Measurements from ENCODE around the gene CEACAM5.

- TF ChIP-seq POLR2AphosphoS5 (IDR thresholded peaks at IDR 0.05) (no peak), POLR2A (IDR thresholded peaks at IDR 0.05; ENCODE audit: low read depth) (no peak)
These were observed 25.7 kb downstream of the CEACAM5 start for GRCh38 chr19:41734156-41734555.

Measured in esophagus muscularis mucosa (tissue), 2 donors.